ENCODE data around the gene B3GALNT2. TPM values are rescaled to one million over a fixed set of nuclear protein-coding genes. Genes with fewer than 3 reads are reported as not detected.
A peak's percentile ranks its signal among the peaks of the same experiment; 100 is the strongest.

The B3GALNT2 gene
- total RNA-seq, 1 experiment from 2014 or later, result 60.6 TPM

DNA sequence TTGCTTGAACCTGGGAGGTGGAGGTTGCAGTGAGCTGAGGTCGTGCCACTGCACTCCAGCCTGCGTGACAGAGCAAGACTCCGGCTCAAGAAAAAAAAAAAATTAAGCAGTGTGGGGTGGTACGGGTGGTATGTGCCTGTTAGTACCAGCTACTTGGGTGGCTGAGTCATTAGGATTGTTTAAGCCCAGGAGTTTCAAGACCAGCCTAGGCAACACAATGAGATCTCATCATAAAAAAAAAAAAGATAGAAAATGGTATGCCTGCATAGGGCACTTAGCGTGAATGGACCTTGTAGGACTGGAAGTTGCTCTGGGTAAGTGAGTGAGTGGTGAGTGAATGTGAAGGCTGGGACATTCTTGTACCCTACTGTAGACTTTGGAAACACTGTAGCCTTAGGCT, 100.1 kb downstream of the B3GALNT2 start:
- no peak for TF ChIP-seq EZH2 (IDR thresholded peaks at IDR 0.05; ENCODE audit: low read depth)
- TF ChIP-seq, protein P1, sequence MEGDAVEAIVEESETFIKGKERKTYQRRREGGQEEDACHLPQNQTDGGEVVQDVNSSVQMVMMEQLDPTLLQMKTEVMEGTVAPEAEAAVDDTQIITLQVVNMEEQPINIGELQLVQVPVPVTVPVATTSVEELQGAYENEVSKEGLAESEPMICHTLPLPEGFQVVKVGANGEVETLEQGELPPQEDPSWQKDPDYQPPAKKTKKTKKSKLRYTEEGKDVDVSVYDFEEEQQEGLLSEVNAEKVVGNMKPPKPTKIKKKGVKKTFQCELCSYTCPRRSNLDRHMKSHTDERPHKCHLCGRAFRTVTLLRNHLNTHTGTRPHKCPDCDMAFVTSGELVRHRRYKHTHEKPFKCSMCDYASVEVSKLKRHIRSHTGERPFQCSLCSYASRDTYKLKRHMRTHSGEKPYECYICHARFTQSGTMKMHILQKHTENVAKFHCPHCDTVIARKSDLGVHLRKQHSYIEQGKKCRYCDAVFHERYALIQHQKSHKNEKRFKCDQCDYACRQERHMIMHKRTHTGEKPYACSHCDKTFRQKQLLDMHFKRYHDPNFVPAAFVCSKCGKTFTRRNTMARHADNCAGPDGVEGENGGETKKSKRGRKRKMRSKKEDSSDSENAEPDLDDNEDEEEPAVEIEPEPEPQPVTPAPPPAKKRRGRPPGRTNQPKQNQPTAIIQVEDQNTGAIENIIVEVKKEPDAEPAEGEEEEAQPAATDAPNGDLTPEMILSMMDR (conservative IDR thresholded peaks at IDR 0.05), result no peak
- BruUV-seq (replicated peaks), result no TSS peak
- no peaks in the 10 kb centered on the region for H3K9me2 ChIP-seq (ENCODE audit: insufficient read depth)
- ChIA-PET POLR2A (ENCODE audit: unreplicated experiment) (interaction anchor here (0.5 to 0.8 kb wide), 7 partner anchors 15 to 439 kb away, joined by 3 to 19 read pairs (median 5); partner anchors contain the start of genes ARID4B and TBCE), CTCF (interaction anchor here (0.8 kb wide), 1 partner anchor 12 kb away, joined by 8 read pairs; no protein-coding TSS in a partner anchor)
- H3K4me3 ChIP-seq, result no peak overlapping the region
- H3K27me3 ChIP-seq (ENCODE audit: insufficient read depth, low read depth), result no peaks in the 10 kb centered on the region
- peak overlapping the region; percentile 39; the same call in 1 of the 2 replicates for H3K27ac ChIP-seq
- intact Hi-C loops (cut with micrococcal nuclease; ENCODE audit: unreplicated experiment), result loop anchor here (1.0 to 2.0 kb wide), 2 partner anchors 37 to 75 kb away; partner anchors contain the start of genes ARID4B, GGPS1 and TBCE
- H3K9me3 ChIP-seq (ENCODE audit: insufficient read depth, low read depth), result no peaks in the 10 kb centered on the region
- peaks cover 41% of the 10 kb centered on the region for H3K4me1 ChIP-seq (replicated peaks; ENCODE audit: insufficient read depth)
- H4K20me1 ChIP-seq (ENCODE audit: insufficient read depth), result no peaks in the 10 kb centered on the region
- H2AFZ ChIP-seq, result no peak overlapping the region
- H3K79me2 ChIP-seq (ENCODE audit: low read depth), result peaks cover 41% of the 10 kb centered on the region
- H3K36me3 ChIP-seq (ENCODE audit: low read depth), result no peaks in the 10 kb centered on the region
- DNase-seq, result peak; percentile 58 to 77
- peaks cover 35% of the 10 kb centered on the region for H3F3A ChIP-seq (ENCODE audit: insufficient read depth, low read depth)
- no peak overlapping the region for H3K4me2 ChIP-seq

DNA sequence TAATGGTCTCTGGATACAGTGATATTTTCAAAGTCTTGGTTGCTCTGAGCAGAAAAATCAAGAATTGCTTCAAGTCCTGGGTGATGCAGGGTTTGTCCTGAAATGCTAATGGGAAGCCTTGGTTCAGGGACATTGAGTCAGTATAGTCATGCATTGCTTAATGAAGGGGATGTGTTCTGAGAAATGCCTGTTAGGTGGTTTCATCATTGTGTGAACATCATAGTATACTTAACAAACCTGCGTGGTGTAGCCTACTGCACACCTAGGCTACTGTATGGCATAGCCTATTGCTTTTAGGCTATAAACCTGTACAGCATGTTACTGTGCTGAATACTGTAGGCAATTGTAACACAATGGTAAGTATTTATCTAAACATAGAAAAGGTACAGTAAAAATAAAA, 100.7 kb downstream of the B3GALNT2 start:
- Histone ChIP-seq H3K27ac (peak overlapping the region; percentile 84; the same call in 1 of the 2 replicates), H3K4me2 (no peak overlapping the region), H3F3A (ENCODE audit: insufficient read depth, low read depth) (peaks cover 41% of the 10 kb centered on the region), H3K36me3 (ENCODE audit: low read depth) (no peaks in the 10 kb centered on the region), H3K9me2 (ENCODE audit: insufficient read depth) (no peaks in the 10 kb centered on the region), H2AFZ (no peak overlapping the region), H3K4me3 (no peak overlapping the region), H3K79me2 (ENCODE audit: low read depth) (peaks cover 47% of the 10 kb centered on the region), H4K20me1 (ENCODE audit: insufficient read depth) (no peaks in the 10 kb centered on the region), H3K4me1 (replicated peaks; ENCODE audit: insufficient read depth) (peaks cover 46% of the 10 kb centered on the region), H3K27me3 (ENCODE audit: insufficient read depth, low read depth) (no peaks in the 10 kb centered on the region), H3K9me3 (ENCODE audit: insufficient read depth, low read depth) (no peaks in the 10 kb centered on the region)
- ChIA-PET POLR2A (ENCODE audit: unreplicated experiment) (interaction anchor here (0.6 to 0.7 kb wide), 3 partner anchors 76 to 273 kb away, joined by 3 to 19 read pairs (median 6); partner anchors contain the start of gene ARID4B), CTCF (interaction anchor here (0.8 kb wide), 1 partner anchor 13 kb away, joined by 8 read pairs; no protein-coding TSS in a partner anchor)
- TF ChIP-seq, protein P1 (conservative IDR thresholded peaks at IDR 0.05), result no peak
- TF ChIP-seq EZH2 (IDR thresholded peaks at IDR 0.05; ENCODE audit: low read depth), result no peak
- no peak for DNase-seq
- intact Hi-C loops (cut with micrococcal nuclease; ENCODE audit: unreplicated experiment), result no loop called here
- no TSS peak for BruUV-seq (replicated peaks)

DNA sequence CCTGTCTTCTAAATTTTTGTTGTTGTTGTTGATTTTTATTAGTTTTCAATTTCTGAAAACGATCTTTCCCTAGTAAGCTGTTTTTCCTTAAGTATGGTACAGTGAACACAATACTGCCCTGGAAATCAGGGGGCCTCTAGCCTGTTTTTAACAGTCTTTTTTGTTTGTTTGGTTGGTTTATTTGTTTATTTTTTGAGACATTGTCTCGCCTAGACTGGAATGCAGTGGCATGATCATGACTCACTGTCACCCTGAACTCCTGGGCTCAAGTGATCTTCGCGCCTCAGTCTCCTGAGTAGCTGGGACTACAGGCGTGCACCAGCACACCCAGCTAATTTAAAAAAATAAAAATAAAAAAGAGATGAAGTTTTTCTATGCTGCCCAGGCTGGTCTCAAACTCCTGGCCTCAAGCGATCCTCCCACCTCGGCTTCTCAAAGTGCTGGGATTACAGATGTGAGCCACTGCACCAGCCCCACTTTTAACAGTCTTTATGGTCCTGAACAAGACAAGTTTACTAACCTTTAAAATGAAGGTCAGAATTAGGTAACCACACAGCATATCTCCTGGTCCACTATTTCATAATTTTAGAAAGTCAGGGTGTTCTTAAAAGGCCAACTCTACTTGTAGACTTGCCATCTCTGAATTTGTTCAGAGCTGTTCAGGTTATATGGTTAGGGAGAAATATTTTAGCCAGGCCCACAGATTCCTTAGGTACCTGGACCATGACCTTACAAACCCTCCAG, 101.6 kb downstream of the B3GALNT2 start:
- no peak overlapping the region for H3K4me3 ChIP-seq
- DNase-seq, result peak; percentile 65 to 81
- no peaks in the 10 kb centered on the region for H4K20me1 ChIP-seq (ENCODE audit: insufficient read depth)
- H3K4me1 ChIP-seq (replicated peaks; ENCODE audit: insufficient read depth), result peaks cover 55% of the 10 kb centered on the region
- H3K27ac ChIP-seq, result peak overlapping the region; percentile 84
- ChIA-PET POLR2A (ENCODE audit: unreplicated experiment) (interaction anchor here (0.5 to 0.7 kb wide), 3 partner anchors 52 to 262 kb away, joined by 3 to 4 read pairs (median 3); no protein-coding TSS in a partner anchor), CTCF (no interaction called here)
- TF ChIP-seq, protein P1 (conservative IDR thresholded peaks at IDR 0.05), result no peak
- no peak for TF ChIP-seq EZH2 (IDR thresholded peaks at IDR 0.05; ENCODE audit: low read depth)
- TSS peak; percentile 26 for BruUV-seq (replicated peaks)
- intact Hi-C loops (cut with micrococcal nuclease; ENCODE audit: unreplicated experiment), result no loop called here
- H3K9me2 ChIP-seq (ENCODE audit: insufficient read depth), result no peaks in the 10 kb centered on the region
- no peak overlapping the region for H2AFZ ChIP-seq
- H3K27me3 ChIP-seq (ENCODE audit: insufficient read depth, low read depth), result no peaks in the 10 kb centered on the region
- no peaks in the 10 kb centered on the region for H3K9me3 ChIP-seq (ENCODE audit: insufficient read depth, low read depth)
- peak overlapping the region; percentile 52 for H3K4me2 ChIP-seq
- no peaks in the 10 kb centered on the region for H3K36me3 ChIP-seq (ENCODE audit: low read depth)
- peaks cover 50% of the 10 kb centered on the region for H3F3A ChIP-seq (ENCODE audit: insufficient read depth, low read depth)
- H3K79me2 ChIP-seq (ENCODE audit: low read depth), result peaks cover 53% of the 10 kb centered on the region
